ENCODE results near the gene ATP8A2. TPM values are rescaled to one million over a fixed set of nuclear protein-coding genes. Genes with fewer than 3 reads are reported as not detected.

The ATP8A2 gene
- total RNA-seq, 6 experiments from 2014 or later = not detected

DNA sequence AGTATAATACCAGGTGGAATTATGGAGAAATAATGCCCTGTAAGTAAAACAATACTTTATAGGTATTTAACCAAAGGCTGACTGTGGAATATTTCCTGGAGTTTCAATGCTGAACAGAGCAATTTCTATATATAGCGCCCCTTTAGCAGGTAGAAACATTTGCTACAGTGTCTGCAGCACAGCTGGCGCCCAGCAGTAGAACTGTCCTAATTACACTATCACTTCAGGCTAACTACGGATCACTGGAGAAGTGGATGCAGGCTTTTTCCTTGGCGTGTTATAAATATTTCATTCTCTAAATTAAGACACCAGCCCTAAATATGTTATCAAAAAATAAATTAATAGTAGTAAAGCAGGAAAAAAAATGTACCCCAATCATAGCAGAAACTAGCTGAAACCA lies 677.0 kb downstream of the ATP8A2 start:
- Histone ChIP-seq H3K4me3 (no peak overlapping the region), H3K9me3 (no peaks in the 10 kb centered on the region), H3K4me1 (no peaks in the 10 kb centered on the region), H3K27ac (no peak overlapping the region), H3K36me3 (no peaks in the 10 kb centered on the region), H3K27me3 (peaks cover 11 to 17% of the 10 kb centered on the region in 2 donors)
- no peak for ATAC-seq
- intact Hi-C loops (cut with DNase I) = no loop called here
- TF ChIP-seq POLR2A (IDR thresholded peaks at IDR 0.05) = no peak
- TF ChIP-seq, protein P1, sequence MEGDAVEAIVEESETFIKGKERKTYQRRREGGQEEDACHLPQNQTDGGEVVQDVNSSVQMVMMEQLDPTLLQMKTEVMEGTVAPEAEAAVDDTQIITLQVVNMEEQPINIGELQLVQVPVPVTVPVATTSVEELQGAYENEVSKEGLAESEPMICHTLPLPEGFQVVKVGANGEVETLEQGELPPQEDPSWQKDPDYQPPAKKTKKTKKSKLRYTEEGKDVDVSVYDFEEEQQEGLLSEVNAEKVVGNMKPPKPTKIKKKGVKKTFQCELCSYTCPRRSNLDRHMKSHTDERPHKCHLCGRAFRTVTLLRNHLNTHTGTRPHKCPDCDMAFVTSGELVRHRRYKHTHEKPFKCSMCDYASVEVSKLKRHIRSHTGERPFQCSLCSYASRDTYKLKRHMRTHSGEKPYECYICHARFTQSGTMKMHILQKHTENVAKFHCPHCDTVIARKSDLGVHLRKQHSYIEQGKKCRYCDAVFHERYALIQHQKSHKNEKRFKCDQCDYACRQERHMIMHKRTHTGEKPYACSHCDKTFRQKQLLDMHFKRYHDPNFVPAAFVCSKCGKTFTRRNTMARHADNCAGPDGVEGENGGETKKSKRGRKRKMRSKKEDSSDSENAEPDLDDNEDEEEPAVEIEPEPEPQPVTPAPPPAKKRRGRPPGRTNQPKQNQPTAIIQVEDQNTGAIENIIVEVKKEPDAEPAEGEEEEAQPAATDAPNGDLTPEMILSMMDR (IDR thresholded peaks at IDR 0.05) = no peak
- DNase-seq = no peak
- 31% methylated on average over 4 of the region's 4 CpGs for WGBS (ENCODE audit: insufficient coverage, low coverage, low lambda C conversion rate, missing lambda C conversion rate)

GRCh38 chr13:26050568-26051230 lies 678.9 kb downstream of the ATP8A2 start:
- ATAC-seq = peak in 1 of 4 donors; percentile 10
- TF ChIP-seq, protein P1 (IDR thresholded peaks at IDR 0.05) = no peak
- no peak for TF ChIP-seq POLR2A (IDR thresholded peaks at IDR 0.05)
- no peak overlapping the region for H3K27ac ChIP-seq

GRCh38 chr13:26051231-26051656 lies 679.5 kb downstream of the ATP8A2 start:
- Histone ChIP-seq H3K36me3 (no peaks in the 10 kb centered on the region), H3K27me3 (peaks cover 11 to 17% of the 10 kb centered on the region in 2 donors), H3K4me3 (peak overlapping the region in 2 of 3 donors; percentile 14 to 33), H3K4me1 (no peaks in the 10 kb centered on the region), H3K27ac (no peak overlapping the region), H3K9me3 (no peaks in the 10 kb centered on the region)
- WGBS (ENCODE audit: insufficient coverage, low coverage, low lambda C conversion rate, missing lambda C conversion rate) = no CpG with 5 or more reads among the region's 45 CpGs
- intact Hi-C loops (cut with DNase I) = no loop called here
- TF ChIP-seq POLR2A (IDR thresholded peaks at IDR 0.05) = no peak
- TF ChIP-seq, protein P1 (IDR thresholded peaks at IDR 0.05) = no peak
- DNase-seq (no peak), ATAC-seq (no peak)

More at GRCh38 chr13:26050568-26051230, 678.9 kb downstream of the ATP8A2 start:
- 4% methylated on average over 14 of the region's 82 CpGs for WGBS (ENCODE audit: insufficient coverage, low coverage, low lambda C conversion rate, missing lambda C conversion rate)
- Histone ChIP-seq H3K9me3 (no peaks in the 10 kb centered on the region), H3K4me1 (no peaks in the 10 kb centered on the region), H3K36me3 (no peaks in the 10 kb centered on the region), H3K27me3 (peaks cover 11 to 17% of the 10 kb centered on the region in 2 donors), H3K4me3 (no peak overlapping the region)
- intact Hi-C loops (cut with DNase I) = no loop called here
- no peak for DNase-seq

DNA sequence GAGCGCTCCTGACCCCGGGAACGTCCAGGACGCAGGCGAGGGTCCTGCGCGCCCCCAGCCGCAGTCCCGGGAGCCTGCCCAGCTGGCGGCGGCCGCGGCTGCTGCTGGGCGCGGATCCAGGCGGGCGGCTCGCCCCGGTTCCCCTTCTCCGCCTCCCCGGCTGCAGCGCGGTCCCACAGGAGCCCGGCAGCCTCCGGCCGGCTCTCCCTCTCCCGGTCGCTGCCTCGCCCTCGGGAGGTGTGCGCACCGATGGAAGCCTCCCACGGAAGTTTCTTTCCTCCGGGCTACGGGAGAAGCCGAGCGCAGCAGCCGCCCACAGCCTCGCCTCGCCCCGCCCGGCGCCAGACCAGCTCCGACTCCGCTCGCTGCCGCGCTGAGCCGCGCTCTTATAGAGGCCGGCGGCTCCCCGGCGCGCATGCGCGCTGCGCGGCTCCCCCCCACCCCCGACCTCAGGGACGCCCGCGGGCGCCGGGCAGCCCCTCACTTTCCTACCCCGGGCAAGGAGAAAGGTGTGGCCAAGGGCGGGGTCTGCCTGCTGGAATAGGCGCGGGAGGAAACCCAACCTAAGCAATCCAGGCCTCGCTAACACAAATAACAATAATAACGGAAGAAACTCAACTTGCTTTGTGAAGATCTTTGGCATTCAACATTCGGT lies 680.0 kb downstream of the ATP8A2 start, which contains the start of gene SHISA2:
SHISA2 (minus strand) TSS at position 360 of the 655 bp plus-strand sequence. CDS start 1,041 bp downstream, outside the sequence.
- H3K27me3 ChIP-seq = peaks cover 11 to 17% of the 10 kb centered on the region in 2 donors
- DNase-seq = no peak
- no peak within 1 kb of the TSS for H3K27ac ChIP-seq
- H3K4me3 ChIP-seq = peak within 1 kb of the TSS in 2 of 3 donors; percentile 14 to 33
- no peaks in the 10 kb centered on the region for H3K4me1 ChIP-seq
- no peaks in the 10 kb centered on the region for H3K36me3 ChIP-seq
- no peaks in the 10 kb centered on the region for H3K9me3 ChIP-seq
- whole genome bisulfite sequencing (ENCODE audit: insufficient coverage, low coverage, low lambda C conversion rate, missing lambda C conversion rate) = 11% methylated on average over 3 of the region's 72 CpGs
- TF ChIP-seq, protein P1 (IDR thresholded peaks at IDR 0.05) = no peak
- TF ChIP-seq POLR2A (IDR thresholded peaks at IDR 0.05) = no peak
- ATAC-seq = peak; percentile 49 to 69 (median 60)
- intact Hi-C loops (cut with DNase I) = no loop called here

Measured in right lobe of liver (tissue), 6 donors.